NT2/D1 (cell line): ENCODE measurements around the gene MYO1E.

Source experiments
- YY1 ChIP-seq: IDR thresholded peaks from 2 replicates; pipeline ENCODE4 v1.6.1; 2011; ENCODE audit not compliant: insufficient read length, insufficient read depth
- ZNF274 ChIP-seq: IDR thresholded peaks from 2 replicates; pipeline ENCODE4 v1.6.1; 2011; ENCODE audit warnings: mild to moderate bottlenecking, low read depth, low read length

DNA sequence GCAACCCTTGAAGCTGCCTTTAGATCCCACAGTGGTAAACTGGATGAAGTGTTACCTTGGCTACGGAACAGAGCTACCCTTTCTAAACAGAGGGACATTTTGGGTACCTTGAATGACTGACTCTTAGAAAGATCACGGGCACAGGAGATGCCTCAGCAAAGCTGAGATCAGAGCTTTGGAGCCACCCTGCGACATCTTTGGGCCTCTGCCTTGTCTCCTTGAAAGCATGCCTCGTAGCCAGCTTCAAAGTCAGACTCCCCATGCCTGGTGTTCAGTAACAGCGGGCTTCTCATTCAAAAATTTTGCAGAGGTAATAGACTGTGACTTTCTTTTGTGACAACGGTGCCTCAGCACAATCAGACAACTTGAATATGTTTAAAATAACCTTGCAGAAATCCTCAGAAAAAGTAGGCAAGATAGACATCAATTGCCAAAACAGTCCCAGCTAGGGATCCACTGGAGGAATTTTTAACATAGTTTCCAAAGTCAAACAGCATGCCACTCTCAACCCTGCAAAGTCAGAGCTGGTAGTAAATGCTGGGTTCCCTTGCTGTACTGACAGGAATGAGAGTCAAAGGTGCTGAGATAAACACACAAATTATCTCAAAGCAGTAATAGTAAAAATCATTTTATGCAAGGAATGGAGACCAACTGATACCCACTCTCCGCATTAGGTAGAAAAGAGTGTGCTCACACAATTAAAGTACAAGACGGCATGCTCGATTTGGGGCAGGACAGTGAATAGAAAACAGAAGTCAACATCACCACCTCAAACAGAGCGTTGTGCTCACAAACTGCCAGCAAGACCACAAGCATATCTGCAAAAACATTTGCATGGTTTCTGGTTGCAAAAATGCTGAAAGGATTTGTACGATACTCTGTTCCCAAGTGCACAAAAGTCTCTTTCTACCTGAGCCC lies 82.1 kb downstream of the MYO1E start:
- TF ChIP-seq YY1, result no peak
- TF ChIP-seq ZNF274, result no peak
